ENCODE results near the gene ZNF174.

Gene ZNF174

DNA sequence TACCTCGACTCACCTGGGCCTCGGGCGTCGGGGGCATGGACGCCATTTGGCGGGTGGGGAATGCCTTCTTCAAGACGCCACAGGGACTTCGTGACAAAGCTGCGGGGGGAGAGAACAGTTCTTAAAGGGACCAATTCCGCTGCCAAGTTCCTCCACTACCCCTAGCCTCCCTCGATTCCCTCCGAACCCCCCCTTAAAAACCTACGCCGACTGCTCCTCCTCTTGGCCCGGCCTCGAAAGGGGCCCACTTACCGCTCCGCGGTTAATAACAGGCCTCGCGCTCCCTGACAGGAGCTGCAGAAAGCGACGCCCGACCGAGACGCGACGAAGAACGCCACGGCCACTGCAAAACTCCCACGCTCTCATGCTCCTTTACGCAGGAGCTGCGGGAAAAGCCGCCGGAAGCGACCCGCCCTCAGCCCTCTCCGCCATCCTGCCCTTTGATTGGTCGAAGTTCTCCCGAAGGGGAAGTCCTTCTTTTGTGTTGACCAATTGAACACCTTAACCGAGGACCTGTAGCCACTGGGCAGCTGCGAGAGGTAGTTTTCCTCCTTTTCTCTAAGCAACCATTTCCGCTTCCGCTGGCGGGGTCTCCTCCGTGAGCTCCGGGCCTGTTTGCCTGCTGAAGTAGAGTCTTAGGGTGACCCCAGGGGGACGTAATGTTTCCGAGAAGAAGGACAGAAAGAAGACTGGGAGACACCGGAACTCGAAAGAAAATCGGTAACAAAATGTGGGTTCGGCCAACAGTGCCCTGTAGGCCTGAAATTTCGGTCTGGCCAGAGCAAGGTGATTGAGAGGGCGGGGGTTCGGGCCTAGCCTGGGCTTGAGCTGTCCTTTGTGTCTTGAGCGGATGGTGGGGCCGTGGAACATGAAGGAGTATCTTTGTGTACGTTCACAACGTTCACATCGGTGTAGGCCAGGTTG, 42.4 kb downstream of the ZNF174 start, which contains the start of the genes NAA60 and ZNF597:
Gene NAA60 (plus strand): TSS at position 573 of the 924 bp plus-strand sequence. CDS start 32,548 bp downstream, outside the sequence.
Gene ZNF597 (minus strand): TSS at position 397 of the 924 bp plus-strand sequence. CDS start 351 bp downstream, at position 46.
- DNase-seq (ENCODE audit: extremely low read depth in 1 of 2, low read depth in 1 of 2): peak; percentile 60 to 77

DNA sequence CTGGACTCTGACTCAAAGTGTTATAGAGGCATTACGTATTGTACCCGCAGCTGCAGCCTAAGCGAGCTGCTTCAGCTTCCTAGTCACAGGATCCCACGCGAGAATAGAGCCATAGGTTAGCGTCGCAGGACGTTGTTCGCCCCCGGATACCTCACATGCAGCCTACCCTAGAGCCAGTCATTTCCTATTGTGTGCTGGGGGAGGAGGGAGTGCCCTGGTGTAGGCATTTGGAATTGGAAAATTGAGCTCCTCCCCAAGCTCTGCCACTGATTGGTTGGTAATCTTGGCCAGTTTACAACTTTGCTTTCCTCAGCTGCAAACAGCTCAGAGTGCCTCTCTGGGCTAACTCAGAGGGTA, 43.0 kb downstream of the ZNF174 start:
- peak in 1 of 2 donors; percentile 32 for DNase-seq (ENCODE audit: extremely low read depth in 1 of 2, low read depth in 1 of 2)

DNA sequence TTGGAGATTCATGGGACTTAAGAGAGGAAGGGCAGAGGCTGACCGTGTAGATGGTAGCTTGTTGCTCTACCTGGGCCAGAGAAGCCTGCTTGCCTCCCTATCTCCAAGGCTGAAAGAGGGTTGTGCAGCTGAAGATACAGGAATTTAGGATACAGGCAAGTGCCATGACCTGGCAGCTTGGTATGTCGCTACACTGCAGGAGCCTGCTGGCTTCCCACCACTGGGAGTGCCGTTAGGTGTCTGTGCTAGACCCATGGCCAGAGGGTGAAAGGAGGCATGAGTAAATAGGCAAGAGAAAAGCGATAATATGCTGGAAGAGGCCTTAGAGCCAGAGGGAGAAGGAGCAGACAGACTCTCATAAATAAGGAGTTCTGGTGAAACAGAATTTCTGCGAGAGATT, 53.1 kb downstream of the ZNF174 start:
- no peak for DNase-seq (ENCODE audit: extremely low read depth in 1 of 2, low read depth in 1 of 2)

DNA sequence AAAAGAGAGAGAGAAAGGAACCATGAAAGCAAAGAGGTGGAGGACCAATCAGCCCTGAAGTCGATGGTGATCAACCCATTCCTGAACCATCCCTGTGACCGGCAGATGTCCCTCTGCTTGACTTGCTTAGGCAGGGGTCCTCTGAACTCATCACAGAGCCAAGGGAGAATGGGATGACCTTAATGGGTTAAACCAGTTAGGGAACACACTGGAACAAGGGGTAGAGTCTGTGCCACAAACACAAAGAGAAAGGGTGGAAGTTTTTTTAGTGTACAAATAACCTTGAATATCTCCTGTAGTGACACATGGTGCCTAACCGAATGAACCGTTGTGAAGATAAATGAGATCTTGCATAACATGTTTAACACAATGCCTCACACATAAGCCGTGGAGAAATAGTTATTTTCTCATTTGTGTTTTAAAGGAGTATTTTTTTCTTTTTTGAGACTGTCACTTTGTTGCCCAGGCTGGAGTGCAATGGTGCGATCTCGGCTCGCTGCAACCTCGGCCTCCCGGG, 53.7 kb downstream of the ZNF174 start:
- no peak for DNase-seq (ENCODE audit: extremely low read depth in 1 of 2, low read depth in 1 of 2)

DNA sequence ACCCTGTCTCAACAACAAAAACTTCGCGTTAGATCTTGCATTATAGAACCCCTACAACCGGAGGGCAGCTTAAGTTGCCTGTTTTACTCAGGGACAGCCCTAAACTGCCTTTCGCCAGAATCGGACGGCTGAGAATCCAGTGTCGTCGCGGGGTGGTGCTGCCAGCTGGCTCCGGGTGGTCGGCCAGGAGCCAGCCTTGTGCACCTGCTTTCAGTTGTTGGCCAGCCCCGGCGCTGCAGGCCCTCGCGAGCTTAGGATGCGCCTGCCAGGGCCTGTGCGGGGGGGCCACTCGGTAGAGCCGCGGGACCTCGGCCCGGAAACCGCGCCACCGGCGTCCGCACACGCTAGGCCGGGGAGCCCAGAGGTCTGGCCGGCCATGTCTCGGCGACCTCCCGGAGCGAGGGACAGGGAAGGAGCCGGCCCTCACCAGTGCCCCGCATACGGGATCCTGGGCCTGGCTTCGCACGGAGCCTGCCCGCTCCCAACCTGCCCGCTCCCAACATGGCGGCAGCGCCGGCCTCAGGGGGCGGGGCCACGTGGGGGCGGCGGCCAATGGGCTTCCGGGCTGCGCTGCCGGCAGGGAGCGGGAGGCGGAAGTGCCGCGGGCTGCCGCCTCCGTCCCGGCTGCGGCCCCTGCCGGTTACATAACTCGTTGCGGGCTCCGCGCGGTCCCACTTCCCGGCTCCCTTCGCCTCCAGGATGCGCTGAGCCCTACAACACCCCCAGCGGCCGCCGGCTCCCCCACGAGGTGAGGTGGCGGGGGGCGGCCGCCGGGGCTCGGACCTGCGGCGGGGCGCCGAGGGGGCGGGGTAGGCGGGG, 56.6 kb downstream of the ZNF174 start:
- DNase-seq (ENCODE audit: extremely low read depth in 1 of 2, low read depth in 1 of 2): peak; percentile 78 to 81

DNA sequence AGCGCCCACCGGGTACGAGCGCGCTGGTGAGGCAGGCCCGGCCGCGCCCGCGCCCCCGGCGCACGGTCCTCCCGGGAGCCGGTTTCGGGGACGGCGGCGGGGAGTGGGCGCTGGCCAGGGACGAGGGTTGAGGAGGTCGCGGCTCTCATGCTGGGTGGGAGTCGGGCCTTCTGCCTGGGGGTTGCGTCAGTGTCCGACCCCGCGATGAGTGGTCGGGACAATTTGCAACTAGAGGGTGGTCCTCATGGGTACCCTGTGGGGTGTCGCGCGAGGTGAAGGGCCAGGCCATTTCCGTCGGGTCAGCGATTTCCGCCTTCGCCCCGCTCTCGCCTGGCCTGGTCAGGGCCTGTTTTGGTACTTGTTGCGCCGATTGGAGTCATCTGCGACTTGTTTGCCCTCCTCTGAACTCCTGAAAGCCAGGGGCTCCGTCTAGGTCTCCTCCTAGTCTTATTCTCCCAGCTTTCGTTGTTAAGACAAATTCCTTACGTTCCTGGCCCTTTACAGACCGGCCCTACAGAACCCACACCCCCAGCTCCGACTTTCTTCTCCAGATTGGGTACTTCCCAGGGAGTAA, 57.4 kb downstream of the ZNF174 start:
- no peak for DNase-seq (ENCODE audit: extremely low read depth in 1 of 2, low read depth in 1 of 2)

DNA sequence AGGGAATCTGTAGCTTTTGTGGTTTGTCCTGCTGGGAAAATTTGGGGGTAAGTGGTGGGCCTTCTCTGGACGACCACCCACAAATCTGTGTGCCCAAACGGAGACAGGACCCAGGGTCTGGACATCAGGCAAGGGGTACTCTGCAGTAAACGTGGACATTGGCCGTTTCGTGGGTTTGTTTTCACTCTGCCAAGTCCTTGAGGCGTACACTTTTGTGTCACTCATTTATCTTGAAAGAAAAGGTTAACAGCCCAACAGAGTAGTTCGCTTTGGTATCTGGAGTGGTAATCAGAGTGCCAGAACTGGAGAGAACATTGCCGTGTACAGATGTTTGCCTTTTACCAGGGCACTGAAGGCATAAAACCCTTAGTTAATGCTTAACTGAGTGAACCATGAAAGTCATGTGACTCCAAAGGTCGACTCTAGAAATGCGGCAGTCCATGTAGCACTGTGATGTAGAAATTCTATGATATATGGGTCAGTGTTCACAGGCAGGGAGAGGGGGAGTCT, 57.9 kb downstream of the ZNF174 start:
- no peak for DNase-seq (ENCODE audit: extremely low read depth in 1 of 2, low read depth in 1 of 2)
